Caco-2 (cell line): ENCODE data around the gene LAMB4. TPM values are rescaled to one million over a fixed set of nuclear protein-coding genes. Genes with fewer than 3 reads are reported as not detected.
A peak's percentile ranks its signal among the peaks of the same experiment; 100 is the strongest.

ENCODE experiments used
- BruUV-seq: library from RNA; stranded (reverse); fragments of 400-500 nt; replicated peaks from 2 replicates; lab custom pipeline; 2021; lab: Mats Ljungman, UMichigan
- CTCF ChIA-PET: fragments of 300-600 bp; sonication (Branson Sonifier 250); formaldehyde crosslinking; loops from one replicate; lab custom pipeline; 2022; ENCODE audit warnings: antibody characterized with exemption; lab: Charles Lee
- POLR2A ChIA-PET: fragments of 300-600 bp; sonication (Branson Sonifier 250); formaldehyde crosslinking; loops from one replicate; lab custom pipeline; 2022; ENCODE audit warnings: antibody characterized with exemption; lab: Charles Lee
- DNase-seq, 2 experiments: peaks; one replicate each; pipeline versions ENCODE4 v3.0.0 to v3.0.0-alpha.2; 2020 to 2022
- H3K27me3 ChIP-seq: replicated peaks from 2 replicates; pipeline ENCODE4 v1.6.0; 2011; ENCODE audit warnings: low read length; ENCODE audit not compliant: control insufficient read depth, insufficient read depth
- H3K36me3 ChIP-seq: 2 replicates; pipeline ENCODE4 v1.5.1; 2011; ENCODE audit warnings: low read length; ENCODE audit not compliant: control insufficient read depth, insufficient read depth
- H3K4me1 ChIP-seq: fragments of 250-450 bp; sonication (Bioruptor Pico); 2 replicates; pipeline ENCODE4 v1.5.1; 2020; ENCODE audit warnings: mild to moderate bottlenecking
- H3K4me3 ChIP-seq: 2 replicates; pipeline ENCODE4 v1.5.1; 2011; ENCODE audit warnings: low read depth, mild to moderate bottlenecking, control low read depth, low read length
- H3K9me3 ChIP-seq: fragments of 250-450 bp; sonication (Bioruptor Pico); 2 replicates; pipeline ENCODE4 v1.5.1; 2020; ENCODE audit warnings: mild to moderate bottlenecking, moderate library complexity
- H3K27ac Mint-ChIP-seq: one replicate; pipeline ENCODE4 v1.8.0; 2022; ENCODE audit warnings: mixed read lengths; ENCODE audit not compliant: unreplicated experiment
- H3K27me3 Mint-ChIP-seq: one replicate; pipeline ENCODE4 v1.8.0; 2022; ENCODE audit warnings: mixed read lengths; ENCODE audit not compliant: insufficient read depth, unreplicated experiment
- H3K36me3 Mint-ChIP-seq: one replicate; pipeline ENCODE4 v1.8.0; 2022; ENCODE audit warnings: mild to moderate bottlenecking, mixed read lengths; ENCODE audit not compliant: insufficient read depth, unreplicated experiment
- H3K4me1 Mint-ChIP-seq: one replicate; pipeline ENCODE4 v1.8.0; 2022; ENCODE audit warnings: low read depth, mixed read lengths; ENCODE audit not compliant: unreplicated experiment
- H3K4me3 Mint-ChIP-seq: one replicate; pipeline ENCODE4 v1.8.0; 2022; ENCODE audit warnings: mild to moderate bottlenecking, moderate library complexity, mixed read lengths; ENCODE audit not compliant: unreplicated experiment
- H3K9me3 Mint-ChIP-seq: one replicate; pipeline ENCODE4 v1.8.0; 2022; ENCODE audit warnings: mixed read lengths; ENCODE audit not compliant: unreplicated experiment
- intact Hi-C: fragments of 100-400 bp; cut with micrococcal nuclease; formaldehyde crosslinking; loops from one replicate; pipeline ENCODE4 v1.10.0; 2022; ENCODE audit not compliant: unreplicated experiment
- total RNA-seq: library from RNA; stranded (reverse); gene quantifications from 2 replicates; pipeline ENCODE4 v1.2.3, GENCODE V29; 2022
- TF ChIP-seq, protein P1 (sequence below), 2 experiments: fragments of 200-600 bp in 1 of 2; IDR thresholded peaks; 1 replicate in 1 of 2; 2 replicates in 1 of 2; pipeline versions ENCODE4 v1.5.1 to v1.8.0; 2011 to 2022; ENCODE audit warnings: antibody characterized with exemption in 1 of 2, control low read depth in 1 of 2, inconsistent platforms in 1 of 2, low read depth in 1 of 2, low read length in 1 of 2, mild to moderate bottlenecking in 1 of 2, moderate library complexity in 1 of 2; ENCODE audit not compliant: insufficient read depth in 1 of 2, severe bottlenecking in 1 of 2, unreplicated experiment in 1 of 2

LAMB4 gene
- total RNA-seq, 1 experiment from 2014 or later: 0.52 TPM

- Histone ChIP-seq H3K36me3 (peaks cover 2% of the 10 kb centered on the region; the same call in 1 of the 2 replicates), H3K27me3 (no peaks in the 10 kb centered on the region), H3K4me1 (peaks cover 70% of the 10 kb centered on the region), H3K9me3 (no peaks in the 10 kb centered on the region), H3K4me3 (peak within 1 kb of the TSS; percentile 94)
- Mint-ChIP-seq H3K27ac (peak within 1 kb of the TSS; percentile 83), H3K36me3 (peaks cover 61% of the 10 kb centered on the region), H3K9me3 (no peaks in the 10 kb centered on the region), H3K27me3 (no peaks in the 10 kb centered on the region), H3K4me1 (peaks cover 38% of the 10 kb centered on the region), H3K4me3 (peak within 1 kb of the TSS; percentile 79)
- BruUV-seq: TSS peak; percentile 51
- intact Hi-C loops: loop anchor here (1.0 to 10.0 kb wide), 6 partner anchors 8 to 352 kb away; no protein-coding TSS in a partner anchor
- peak; percentile 93 to 94 for DNase-seq
- POLR2A ChIA-PET: interaction anchor here (0.7 to 1.9 kb wide), 9 partner anchors 7 to 564 kb away, joined by 3 to 9 read pairs (median 6); no protein-coding TSS in a partner anchor
- TF ChIP-seq, protein P1, sequence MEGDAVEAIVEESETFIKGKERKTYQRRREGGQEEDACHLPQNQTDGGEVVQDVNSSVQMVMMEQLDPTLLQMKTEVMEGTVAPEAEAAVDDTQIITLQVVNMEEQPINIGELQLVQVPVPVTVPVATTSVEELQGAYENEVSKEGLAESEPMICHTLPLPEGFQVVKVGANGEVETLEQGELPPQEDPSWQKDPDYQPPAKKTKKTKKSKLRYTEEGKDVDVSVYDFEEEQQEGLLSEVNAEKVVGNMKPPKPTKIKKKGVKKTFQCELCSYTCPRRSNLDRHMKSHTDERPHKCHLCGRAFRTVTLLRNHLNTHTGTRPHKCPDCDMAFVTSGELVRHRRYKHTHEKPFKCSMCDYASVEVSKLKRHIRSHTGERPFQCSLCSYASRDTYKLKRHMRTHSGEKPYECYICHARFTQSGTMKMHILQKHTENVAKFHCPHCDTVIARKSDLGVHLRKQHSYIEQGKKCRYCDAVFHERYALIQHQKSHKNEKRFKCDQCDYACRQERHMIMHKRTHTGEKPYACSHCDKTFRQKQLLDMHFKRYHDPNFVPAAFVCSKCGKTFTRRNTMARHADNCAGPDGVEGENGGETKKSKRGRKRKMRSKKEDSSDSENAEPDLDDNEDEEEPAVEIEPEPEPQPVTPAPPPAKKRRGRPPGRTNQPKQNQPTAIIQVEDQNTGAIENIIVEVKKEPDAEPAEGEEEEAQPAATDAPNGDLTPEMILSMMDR (IDR thresholded peaks at IDR 0.05; ENCODE audit: insufficient read depth in 1 of 2, low read depth in 1 of 2, low read length in 1 of 2, severe bottlenecking in 1 of 2, unreplicated experiment in 1 of 2): no peak
- CTCF ChIA-PET: interaction anchor here (1.0 to 2.7 kb wide), 4 partner anchors 11 to 143 kb away, joined by 3 to 11 read pairs (median 6); no protein-coding TSS in a partner anchor
These were observed 127.2 kb downstream of the LAMB4 start, which contains the start of gene LAMB1 for GRCh38 chr7:108002726-108003598. LAMB1 (minus strand) TSS chr7:108003161; CDS start chr7:108002885, 276 bp downstream.

- Mint-ChIP-seq H3K4me1 (peaks cover 30% of the 10 kb centered on the region), H3K36me3 (peaks cover 68% of the 10 kb centered on the region), H3K4me3 (peak overlapping the region; percentile 79), H3K27ac (peak overlapping the region; percentile 83), H3K9me3 (no peaks in the 10 kb centered on the region), H3K27me3 (no peaks in the 10 kb centered on the region)
- peaks cover 70% of the 10 kb centered on the region for H3K4me1 ChIP-seq
- no peak for DNase-seq
- POLR2A ChIA-PET: interaction anchor here (1.1 to 1.9 kb wide), 3 partner anchors 10 to 42 kb away, joined by 3 to 7 read pairs (median 5); no protein-coding TSS in a partner anchor
- TF ChIP-seq, protein P1 (IDR thresholded peaks at IDR 0.05; ENCODE audit: insufficient read depth in 1 of 2, low read depth in 1 of 2, low read length in 1 of 2, severe bottlenecking in 1 of 2, unreplicated experiment in 1 of 2): no peak
- no TSS peak for BruUV-seq
- CTCF ChIA-PET: interaction anchor here (1.0 to 2.7 kb wide), 3 partner anchors 15 to 144 kb away, joined by 3 to 11 read pairs (median 3); no protein-coding TSS in a partner anchor
- H3K4me3 ChIP-seq: peak overlapping the region; percentile 94
- peaks cover 2% of the 10 kb centered on the region; the same call in 1 of the 2 replicates for H3K36me3 ChIP-seq
- intact Hi-C loops: loop anchor here (2.0 to 10.0 kb wide), 5 partner anchors 15 to 353 kb away; no protein-coding TSS in a partner anchor
- no peaks in the 10 kb centered on the region for H3K27me3 ChIP-seq
- no peaks in the 10 kb centered on the region for H3K9me3 ChIP-seq
These were observed 128.1 kb downstream of the LAMB4 start for GRCh38 chr7:108001764-108002725.
